Loucy (cell line): ENCODE measurements around the gene TRAF3IP3.

Source experiments
- H2AFZ ChIP-seq: fragments of 200-600 bp; sonication (generic); 2 replicates; pipeline ENCODE4 v1.6.0; 2016; ENCODE audit warnings: antibody characterized with exemption, mild to moderate bottlenecking, low read length, moderate library complexity
- H3F3A ChIP-seq: fragments of 200-600 bp; 2 replicates; pipeline ENCODE4 v1.6.0; 2016; ENCODE audit warnings: antibody characterized with exemption, low read depth, mild to moderate bottlenecking
- H3K27me3 ChIP-seq: fragments of 200-600 bp; sonication (generic); 2 replicates; pipeline ENCODE4 v1.6.1; 2014; ENCODE audit warnings: low read length, mild to moderate bottlenecking; ENCODE audit not compliant: insufficient read depth, poor library complexity, severe bottlenecking
- H3K36me3 ChIP-seq: fragments of 200-600 bp; sonication (generic); 2 replicates; pipeline ENCODE4 v1.6.1; 2016; ENCODE audit warnings: low read length; ENCODE audit not compliant: insufficient read depth
- H3K4me1 ChIP-seq: fragments of 200-600 bp; sonication (generic); 2 replicates; pipeline ENCODE4 v1.5.1; 2014; ENCODE audit warnings: low read length, mild to moderate bottlenecking; ENCODE audit not compliant: insufficient read depth, poor library complexity, severe bottlenecking
- H3K4me2 ChIP-seq: fragments of 200-600 bp; sonication (generic); 2 replicates; pipeline ENCODE4 v1.6.0; 2014; ENCODE audit warnings: antibody characterized with exemption, low read length, low read depth, mild to moderate bottlenecking; ENCODE audit not compliant: poor library complexity, severe bottlenecking
- H3K4me3 ChIP-seq: fragments of 200-600 bp; sonication (generic); 2 replicates; pipeline ENCODE4 v1.5.1; 2014; ENCODE audit warnings: low read length, mild to moderate bottlenecking, mixed read lengths; ENCODE audit not compliant: poor library complexity, severe bottlenecking
- H3K79me2 ChIP-seq: fragments of 200-600 bp; sonication (generic); 2 replicates; pipeline ENCODE4 v1.6.1; 2014; ENCODE audit warnings: low read length; ENCODE audit not compliant: insufficient read depth
- H3K9ac ChIP-seq: fragments of 200-600 bp; sonication (generic); 2 replicates; pipeline ENCODE4 v1.6.0; 2014; ENCODE audit warnings: mild to moderate bottlenecking, low read depth, low read length, moderate library complexity; ENCODE audit not compliant: poor library complexity, severe bottlenecking
- H3K9me2 ChIP-seq: fragments of 200-600 bp; sonication (generic); replicated peaks from 2 replicates; pipeline ENCODE4 v1.6.1; 2016; ENCODE audit warnings: low read depth, low read length, mixed read lengths
- H3K9me3 ChIP-seq: fragments of 200-600 bp; sonication (generic); 2 replicates; pipeline ENCODE4 v1.6.1; 2014; ENCODE audit warnings: mild to moderate bottlenecking, antibody characterized with exemption, low read length, low read depth; ENCODE audit not compliant: insufficient read depth
- H4K20me1 ChIP-seq: fragments of 200-600 bp; sonication (generic); 2 replicates; pipeline ENCODE4 v1.6.0; 2014; ENCODE audit warnings: antibody characterized with exemption, low read length, mild to moderate bottlenecking; ENCODE audit not compliant: insufficient read depth, poor library complexity, severe bottlenecking
- EZH2phosphoT487 ChIP-seq: fragments of 200-600 bp; IDR thresholded peaks from 2 replicates; pipeline ENCODE4 v1.6.1; 2018; ENCODE audit warnings: antibody characterized with exemption, mild to moderate bottlenecking, moderate library complexity, borderline replicate concordance
- TF ChIP-seq, protein P1 (sequence below): fragments of 200-600 bp; sonication (generic); conservative IDR thresholded peaks from 2 replicates; pipeline ENCODE4 v1.5.1; 2014; ENCODE audit warnings: mild to moderate bottlenecking, antibody characterized with exemption, low read length

Gene TRAF3IP3

DNA sequence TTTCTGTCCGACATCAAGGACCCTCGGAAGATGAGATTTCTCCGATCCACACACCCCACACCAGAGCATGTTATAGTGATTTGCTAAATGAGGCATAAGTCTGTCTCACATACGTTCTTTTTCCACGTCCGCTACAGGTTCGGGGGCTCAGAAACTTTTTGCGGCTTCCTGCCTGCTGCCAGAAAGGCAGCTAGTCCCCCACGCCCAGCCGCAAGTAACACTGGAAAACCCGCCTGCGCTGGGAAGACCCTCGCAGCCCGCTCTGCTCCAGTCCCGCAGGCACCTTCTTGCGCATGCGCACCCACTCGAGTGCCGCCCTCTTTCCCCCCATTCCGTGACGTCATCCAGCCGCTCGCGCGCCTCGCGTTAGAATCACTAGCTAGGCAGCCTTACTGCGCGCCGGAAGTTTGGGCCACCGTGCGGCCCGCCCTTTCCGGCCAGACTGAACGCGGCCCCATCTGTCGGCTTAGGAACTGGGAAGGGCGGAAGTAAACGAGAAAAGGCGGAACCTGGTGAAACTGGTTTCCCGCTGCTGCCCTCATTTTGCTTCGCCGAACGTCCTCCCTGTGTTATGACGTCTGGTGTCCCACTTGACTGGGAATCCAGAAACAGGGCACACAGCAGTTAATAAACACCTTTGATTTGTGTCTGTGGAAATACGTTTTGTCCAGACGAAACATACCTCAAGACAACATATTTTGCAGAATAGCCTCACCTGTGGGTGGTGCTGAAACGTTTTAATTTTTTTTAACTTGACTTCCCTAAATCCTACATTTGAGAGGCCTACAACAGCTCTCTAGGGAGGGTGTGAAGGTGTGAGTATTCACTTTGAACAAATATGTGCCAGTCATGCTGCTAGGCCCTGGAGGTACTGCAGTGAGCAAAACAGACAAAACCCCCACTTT lies 28.7 kb downstream of the TRAF3IP3 start, which contains the start of gene C1orf74:
C1orf74 (minus strand) TSS at position 295 of the 905 bp plus-strand sequence. CDS start 925 bp downstream, outside the sequence.
- Histone ChIP-seq H3K4me3 (peak within 1 kb of the TSS; percentile 87), H3K79me2 (peaks cover 15% of the 10 kb centered on the region; the same call in 1 of the 2 replicates), H3K9me3 (no peaks in the 10 kb centered on the region), H3K9ac (peak within 1 kb of the TSS; percentile 87), H2AFZ (peak within 1 kb of the TSS; percentile 88), H3K27me3 (peaks cover 47% of the 10 kb centered on the region), H3K4me2 (peak within 1 kb of the TSS; percentile 86), H3K4me1 (peaks cover 15% of the 10 kb centered on the region), H3F3A (no peaks in the 10 kb centered on the region), H3K9me2 (no peaks in the 10 kb centered on the region; the same call in 1 of the 2 replicates), H3K36me3 (peaks cover 8% of the 10 kb centered on the region; the same call in 1 of the 2 replicates), H4K20me1 (no peaks in the 10 kb centered on the region)
- TF ChIP-seq EZH2phosphoT487 = no peak
- TF ChIP-seq, protein P1, sequence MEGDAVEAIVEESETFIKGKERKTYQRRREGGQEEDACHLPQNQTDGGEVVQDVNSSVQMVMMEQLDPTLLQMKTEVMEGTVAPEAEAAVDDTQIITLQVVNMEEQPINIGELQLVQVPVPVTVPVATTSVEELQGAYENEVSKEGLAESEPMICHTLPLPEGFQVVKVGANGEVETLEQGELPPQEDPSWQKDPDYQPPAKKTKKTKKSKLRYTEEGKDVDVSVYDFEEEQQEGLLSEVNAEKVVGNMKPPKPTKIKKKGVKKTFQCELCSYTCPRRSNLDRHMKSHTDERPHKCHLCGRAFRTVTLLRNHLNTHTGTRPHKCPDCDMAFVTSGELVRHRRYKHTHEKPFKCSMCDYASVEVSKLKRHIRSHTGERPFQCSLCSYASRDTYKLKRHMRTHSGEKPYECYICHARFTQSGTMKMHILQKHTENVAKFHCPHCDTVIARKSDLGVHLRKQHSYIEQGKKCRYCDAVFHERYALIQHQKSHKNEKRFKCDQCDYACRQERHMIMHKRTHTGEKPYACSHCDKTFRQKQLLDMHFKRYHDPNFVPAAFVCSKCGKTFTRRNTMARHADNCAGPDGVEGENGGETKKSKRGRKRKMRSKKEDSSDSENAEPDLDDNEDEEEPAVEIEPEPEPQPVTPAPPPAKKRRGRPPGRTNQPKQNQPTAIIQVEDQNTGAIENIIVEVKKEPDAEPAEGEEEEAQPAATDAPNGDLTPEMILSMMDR = no peak

DNA sequence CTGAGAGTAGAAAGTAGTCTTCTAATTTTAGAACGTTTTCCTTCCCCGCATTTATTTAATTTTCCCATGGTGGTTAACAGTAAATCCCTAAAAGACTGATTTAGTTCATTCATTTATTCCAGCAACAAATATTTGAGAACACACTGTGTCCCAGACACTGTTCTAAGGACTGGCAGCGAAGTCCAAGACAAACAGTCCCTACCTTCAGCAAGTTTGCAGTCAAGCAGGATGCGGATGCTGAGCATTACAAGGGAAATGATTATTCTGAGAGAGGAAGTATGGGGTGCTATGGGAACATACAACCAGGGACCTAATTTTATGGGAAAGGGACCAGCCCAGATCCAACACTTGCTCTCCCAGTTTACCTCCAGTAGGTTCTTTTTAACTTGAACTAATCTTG lies 29.7 kb downstream of the TRAF3IP3 start:
- Histone ChIP-seq H3K27me3 (peaks cover 58% of the 10 kb centered on the region), H2AFZ (no peak overlapping the region), H3K36me3 (no peaks in the 10 kb centered on the region; the same call in 1 of the 2 replicates), H3K4me3 (no peak overlapping the region), H3K79me2 (peaks cover 15% of the 10 kb centered on the region; the same call in 1 of the 2 replicates), H4K20me1 (no peaks in the 10 kb centered on the region), H3K9ac (no peak overlapping the region), H3K9me2 (no peaks in the 10 kb centered on the region; the same call in 1 of the 2 replicates), H3K9me3 (no peaks in the 10 kb centered on the region), H3K4me2 (no peak overlapping the region), H3F3A (no peaks in the 10 kb centered on the region), H3K4me1 (peaks cover 15% of the 10 kb centered on the region)
- no peak for TF ChIP-seq EZH2phosphoT487
- TF ChIP-seq, protein P1 = no peak

DNA sequence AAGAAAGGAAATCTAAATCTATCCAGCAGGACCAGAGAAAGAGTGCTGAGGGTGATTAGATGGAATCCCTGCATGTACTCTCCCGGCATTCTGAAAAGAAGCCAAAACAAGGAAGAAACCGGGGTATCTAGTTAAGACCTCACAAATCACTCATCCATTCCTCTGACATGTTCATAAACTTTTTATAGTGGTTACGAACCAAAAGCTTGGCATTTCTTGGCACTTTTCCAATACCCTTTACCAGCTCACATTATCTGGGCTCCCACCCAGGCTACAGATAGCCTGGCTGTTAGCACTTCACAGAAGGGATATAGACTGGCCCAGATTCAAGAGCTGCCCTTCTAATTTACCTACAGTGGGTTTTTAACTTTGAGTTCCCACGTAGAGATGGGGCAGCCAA lies 30.3 kb downstream of the TRAF3IP3 start:
- no peaks in the 10 kb centered on the region for H3F3A ChIP-seq
- no peak overlapping the region for H3K9ac ChIP-seq
- H3K4me2 ChIP-seq = no peak overlapping the region
- H3K4me1 ChIP-seq = peaks cover 15% of the 10 kb centered on the region
- H3K9me2 ChIP-seq = no peaks in the 10 kb centered on the region; the same call in 1 of the 2 replicates
- no peak overlapping the region for H3K4me3 ChIP-seq
- H3K9me3 ChIP-seq = no peaks in the 10 kb centered on the region
- H3K27me3 ChIP-seq = peaks cover 63% of the 10 kb centered on the region
- H2AFZ ChIP-seq = no peak overlapping the region
- TF ChIP-seq EZH2phosphoT487 = no peak
- TF ChIP-seq, protein P1 = no peak
- H3K79me2 ChIP-seq = peaks cover 15% of the 10 kb centered on the region; the same call in 1 of the 2 replicates
- H4K20me1 ChIP-seq = no peaks in the 10 kb centered on the region
- H3K36me3 ChIP-seq = no peaks in the 10 kb centered on the region; the same call in 1 of the 2 replicates
